ENCODE results near the gene SCAND1.

SCAND1 gene

GRCh38 chr20:35904982-35905663 is 49.2 kb downstream of the SCAND1 start:
- no peak for DNase-seq (ENCODE audit: low read depth)

GRCh38 chr20:35903843-35904242 is 50.5 kb downstream of the SCAND1 start:
- no peak for DNase-seq (ENCODE audit: low read depth)

Data from stimulated activated CD8-positive, alpha-beta memory T cell treated with anti-CD3 and anti-CD28 coated beads, Interleukin-12 subunit alpha, Interleukin-12 subunit beta, amount 100 ng/mL, for 4 hours (primary cell).